A549 (cell line): ENCODE results near the gene MYLK. TPM values are rescaled to one million over a fixed set of nuclear protein-coding genes. Genes with fewer than 3 reads are reported as not detected.
"Not testable (repeated sequence)": the region's sequence is repeated elsewhere in the genome, so short reads cannot be mapped to it uniquely, and the experiment has no call there.

ENCODE experiments used
- ATAC-seq, 2 experiments: fragments of 200-7000 bp in 1 of 2; fragments of >200 bp in 1 of 2; cut with Nextera tagmentation in 1 of 2; cut with Tn5 transposase in 1 of 2; 3 replicates each; pipeline versions ENCODE4 v1.8.0 to v1.9.1; 2018 to 2020; ENCODE audit warnings: mild to moderate bottlenecking in 1 of 2, moderate library complexity in 1 of 2
- CTCF ChIA-PET: fragments of 300-600 bp; sonication (Branson Sonifier 250); formaldehyde crosslinking; extraction: SDS; loops from one replicate; lab custom pipeline; 2021; ENCODE audit warnings: antibody characterized with exemption, inconsistent platforms; lab: Yijun Ruan, JAX
- POLR2A ChIA-PET: fragments of 350-600 bp; formaldehyde crosslinking; extraction: SDS; loops from one replicate; lab custom pipeline; 2021; ENCODE audit warnings: antibody characterized with exemption, inconsistent platforms; lab: Yijun Ruan, JAX
- DNase-seq, 2 experiments: peaks; one replicate each; pipeline versions ENCODE4 v3.0.0 to v3.0.0-alpha.2; 2011 to 2016; ENCODE audit warnings: low read depth in 1 of 2, low spot score in 1 of 2
- FAIRE-seq: peaks from 2 replicates; lab custom pipeline; 2011; peaks lifted over from hg19 to GRCh38; lab: Jason Lieb, UNC
- H3K27ac ChIP-seq, 2 experiments: fragments of >200 bp; sonication (Bioruptor Twin); formaldehyde crosslinking; 3 replicates each; pipeline ENCODE4 v1.5.1; 2016 to 2017
- H3K4me1 ChIP-seq: fragments of >200 bp; sonication (Bioruptor Twin); formaldehyde crosslinking; 3 replicates; pipeline ENCODE4 v1.6.1; 2016
- H3K4me2 ChIP-seq: fragments of >200 bp; sonication (Bioruptor Twin); formaldehyde crosslinking; 3 replicates; pipeline ENCODE4 v1.6.1; 2016
- H3K4me3 ChIP-seq: fragments of >200 bp; sonication (Bioruptor Twin); formaldehyde crosslinking; 3 replicates; pipeline ENCODE4 v1.5.1; 2016
- H3K9me3 ChIP-seq: fragments of >200 bp; sonication (Bioruptor Twin); formaldehyde crosslinking; 3 replicates; pipeline ENCODE4 v1.6.1; 2016
- BHLHE40 ChIP-seq: IDR thresholded peaks from 2 replicates; pipeline ENCODE4 v1.6.1; 2012; ENCODE audit warnings: low read depth, low read length, inconsistent platforms
- CEBPB ChIP-seq, 2 experiments: fragments of >200 bp in 1 of 2; sonication (Bioruptor Twin) in 1 of 2; formaldehyde crosslinking in 1 of 2; IDR thresholded peaks; 2 replicates each; pipeline ENCODE4 v1.6.1; 2012 to 2016
- FOSB ChIP-seq: fragments of 250-450 bp; sonication (Bioruptor Pico); IDR thresholded peaks from 2 replicates; pipeline ENCODE4 v1.5.0; 2020; ENCODE audit warnings: mild to moderate bottlenecking, moderate library complexity
- FOSL2 ChIP-seq, 2 experiments: fragments of 450-650 bp in 1 of 2; fragments of >200 bp in 1 of 2; sonication (Bioruptor Twin) in 1 of 2; formaldehyde crosslinking; IDR thresholded peaks; 2 replicates each; pipeline versions ENCODE4 v1.5.0 to v1.6.1; 2016 to 2020; ENCODE audit warnings: mild to moderate bottlenecking in 1 of 2, moderate library complexity in 1 of 2
- FOXS1 ChIP-seq: fragments of 250-450 bp; sonication (Bioruptor Pico); IDR thresholded peaks from 2 replicates; pipeline ENCODE4 v1.5.0; 2020; ENCODE audit warnings: mild to moderate bottlenecking, moderate library complexity
- HEYL ChIP-seq: fragments of 250-450 bp; sonication (Bioruptor Pico); IDR thresholded peaks from 2 replicates; pipeline ENCODE4 v1.8.0; 2021; ENCODE audit warnings: mild to moderate bottlenecking, moderate library complexity
- HOXB13 ChIP-seq: fragments of 250-450 bp; sonication (Bioruptor Pico); IDR thresholded peaks from 2 replicates; pipeline ENCODE4 v1.5.0; 2020; ENCODE audit warnings: low read depth, mild to moderate bottlenecking, moderate library complexity
- HOXB5 ChIP-seq: fragments of 250-450 bp; sonication (Bioruptor Pico); IDR thresholded peaks from 2 replicates; pipeline ENCODE4 v1.5.0; 2020; ENCODE audit warnings: mild to moderate bottlenecking, moderate library complexity
- JUN ChIP-seq, 2 experiments: fragments of >200 bp; sonication (Bioruptor Twin); formaldehyde crosslinking; IDR thresholded peaks; 2 replicates in 1 of 2; 3 replicates in 1 of 2; pipeline ENCODE4 v1.6.1; 2016 to 2017
- JUNB ChIP-seq: fragments of >200 bp; sonication (Bioruptor Twin); formaldehyde crosslinking; IDR thresholded peaks from 2 replicates; pipeline ENCODE4 v1.6.1; 2016
- MAFK ChIP-seq: fragments of 450-650 bp; IDR thresholded peaks from 2 replicates; pipeline ENCODE4 v1.6.1; 2014; ENCODE audit not compliant: partially characterized antibody
- MYC ChIP-seq: IDR thresholded peaks from 2 replicates; pipeline ENCODE4 v1.6.1; 2012; ENCODE audit warnings: mild to moderate bottlenecking, inconsistent platforms, low read length, improper control_type of control experiment, borderline replicate concordance
- PHF8 ChIP-seq: fragments of 200-600 bp; sonication (generic); IDR thresholded peaks from 2 replicates; pipeline ENCODE4 v1.6.1; 2016; ENCODE audit warnings: low read depth, mild to moderate bottlenecking, antibody characterized with exemption, moderate library complexity, borderline replicate concordance
- RARB ChIP-seq: fragments of 250-450 bp; sonication (Bioruptor Pico); IDR thresholded peaks from 2 replicates; pipeline ENCODE4 v1.8.0; 2021; ENCODE audit warnings: mild to moderate bottlenecking, moderate library complexity
- TFCP2L1 ChIP-seq: fragments of 250-450 bp; sonication (Bioruptor Pico); IDR thresholded peaks from 2 replicates; pipeline ENCODE4 v1.5.0; 2021; ENCODE audit warnings: mild to moderate bottlenecking
- ZFP36 ChIP-seq: fragments of 450-650 bp; IDR thresholded peaks from 2 replicates; pipeline ENCODE4 v1.6.1; 2014; ENCODE audit warnings: borderline replicate concordance; ENCODE audit not compliant: partially characterized antibody
- WGBS: methylation state at CpG from one replicate; pipeline ENCODE4 v1.1.6; 2017; ENCODE audit errors: missing lambda C conversion rate; 5-methylcytosine and 5-hydroxymethylcytosine counted together
- polyA plus RNA-seq, 4 experiments: library from polyadenylated mRNA; depleted of rRNA in 3 of 4; stranded (reverse); fragments of >200 nt; fragmentation: RNase III in 1 of 4; extraction: RNeasy Plus Mini Kit Qiagen cat#74134 plus additional on column Dnase treatment in 1 of 4; gene quantifications; 2 replicates in 3 of 4; 3 replicates in 1 of 4; pipeline ENCODE4 v1.2.3, GENCODE V29; 2011 to 2017
- TF ChIP-seq, protein P1 (sequence below): fragments of 250-450 bp; sonication (Bioruptor Pico); IDR thresholded peaks from 2 replicates; pipeline ENCODE4 v1.5.0; 2021; ENCODE audit warnings: mild to moderate bottlenecking, moderate library complexity, borderline replicate concordance
- TF ChIP-seq, protein P2 (sequence below): fragments of 150-350 bp; IDR thresholded peaks from 2 replicates; pipeline ENCODE4 v1.6.1; 2014; ENCODE audit warnings: low read depth, mild to moderate bottlenecking, low read length
- TF ChIP-seq, protein P3 (sequence below): IDR thresholded peaks from 2 replicates; pipeline ENCODE4 v1.6.1; 2012

The MYLK gene
- polyA plus RNA-seq, 2 of the 4 experiments (the other 2 are of a cell fraction) = 16.9 to 17.4 TPM

DNA sequence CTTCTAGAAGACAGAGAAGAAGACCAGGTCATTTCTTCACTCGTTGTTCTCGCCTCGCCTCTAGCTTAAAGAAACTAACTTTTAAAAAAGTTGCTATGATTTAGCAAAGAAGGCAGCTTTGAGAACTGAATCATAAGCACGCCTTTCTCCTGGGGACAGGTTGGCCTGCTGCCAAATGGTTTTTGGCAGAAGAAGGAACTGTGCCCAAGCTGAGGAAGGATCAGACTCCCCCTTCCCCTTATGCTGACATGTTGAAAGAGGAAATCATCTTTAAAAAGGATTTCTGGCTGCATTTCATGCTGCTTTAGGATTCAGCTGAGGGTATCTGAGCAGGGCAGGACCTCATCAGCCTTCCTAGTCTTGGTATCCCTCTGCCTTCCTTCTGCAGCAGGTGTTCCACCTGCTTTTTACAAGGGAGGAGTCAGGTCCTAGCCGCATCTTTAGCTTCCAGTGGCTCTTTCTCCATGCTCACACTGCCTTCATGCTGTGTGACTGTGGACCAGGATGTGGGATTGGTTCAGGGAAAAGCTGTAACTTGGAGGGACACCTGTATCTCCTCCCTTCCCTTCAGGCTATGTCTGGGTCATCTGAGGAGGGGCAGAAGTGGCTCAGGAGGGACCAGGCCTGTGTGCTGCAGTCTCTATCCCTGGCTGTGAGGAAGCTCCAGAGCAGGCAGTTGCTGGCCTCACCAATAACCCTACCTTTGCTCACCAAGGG lies 265.2 kb downstream of the MYLK start:
- WGBS = 86% methylated on average over 5 of the region's 5 CpGs
- TF ChIP-seq BHLHE40 (no peak), ZFP36 (no peak), PHF8 (no peak), JUN (IDR thresholded peaks at IDR 0.05) (no peak)
- Histone ChIP-seq H3K4me1 (peaks cover 20% of the 10 kb centered on the region), H3K27ac (peak overlapping the region in 1 of 2 experiments; percentile 28; a peak in 1 of 6 replicates), H3K4me2 (peak overlapping the region; percentile 19; the same call in 2 of the 3 replicates), H3K4me3 (no peak overlapping the region), H3K9me3 (no peaks in the 10 kb centered on the region)
- POLR2A ChIA-PET = interaction anchor here (0.6 kb wide), 1 partner anchor 241 kb away, joined by 3 read pairs; no protein-coding TSS in a partner anchor
- FAIRE-seq = no peak
- CTCF ChIA-PET = interaction anchor here (0.9 to 2.4 kb wide), 8 partner anchors 10 to 105 kb away, joined by 3 to 9 read pairs (median 5); no protein-coding TSS in a partner anchor
- ATAC-seq = peak; percentile 20 to 36; a peak in 1 of 6 replicates
- DNase-seq = no peak

DNA sequence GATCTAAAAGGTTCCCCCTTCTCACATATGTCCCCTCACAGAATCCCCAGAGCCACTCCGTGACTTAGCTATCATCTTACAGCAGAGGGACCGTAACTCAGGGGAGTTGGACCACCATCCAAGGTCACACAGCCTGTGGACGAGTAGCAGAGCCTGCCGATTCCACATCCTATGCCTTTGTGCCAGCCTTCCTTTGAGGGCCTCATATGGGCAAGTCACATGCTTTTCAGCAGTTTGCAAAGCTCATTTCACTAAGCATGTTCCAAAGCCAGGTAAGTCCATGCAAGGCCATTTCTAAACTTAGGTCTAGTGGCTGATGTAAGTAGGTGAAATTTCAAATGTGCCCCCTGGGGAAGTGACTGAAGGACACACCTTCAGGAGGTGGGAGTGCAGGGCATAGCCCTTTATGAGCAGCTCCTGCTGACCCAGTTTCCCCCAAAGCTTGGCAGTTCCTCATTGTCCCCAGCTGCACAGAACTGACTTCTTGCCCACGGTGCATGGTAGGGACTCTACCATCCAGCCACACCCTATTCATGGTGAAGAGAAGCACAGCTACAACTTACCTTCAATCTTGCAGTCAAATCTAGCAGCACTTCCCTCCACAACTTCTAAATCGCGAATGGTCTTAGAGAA lies 265.9 kb downstream of the MYLK start:
- no peak for TF ChIP-seq CEBPB (IDR thresholded peaks at IDR 0.05)
- DNase-seq = no peak
- POLR2A ChIA-PET = interaction anchor here (0.6 kb wide), 1 partner anchor 240 kb away, joined by 3 read pairs; no protein-coding TSS in a partner anchor
- CTCF ChIA-PET = interaction anchor here (0.9 to 2.4 kb wide), 6 partner anchors 12 to 105 kb away, joined by 3 to 9 read pairs (median 8); no protein-coding TSS in a partner anchor
- whole genome bisulfite sequencing = 96% methylated on average over 7 of the region's 7 CpGs
- Histone ChIP-seq H3K4me3 (no peak overlapping the region), H3K4me1 (peaks cover 17% of the 10 kb centered on the region), H3K9me3 (no peaks in the 10 kb centered on the region), H3K4me2 (peak overlapping the region; percentile 19; the same call in 2 of the 3 replicates), H3K27ac (peak overlapping the region; percentile 14 to 28; a peak in 2 of 6 replicates)
- no peak for FAIRE-seq
- no peak for ATAC-seq

DNA sequence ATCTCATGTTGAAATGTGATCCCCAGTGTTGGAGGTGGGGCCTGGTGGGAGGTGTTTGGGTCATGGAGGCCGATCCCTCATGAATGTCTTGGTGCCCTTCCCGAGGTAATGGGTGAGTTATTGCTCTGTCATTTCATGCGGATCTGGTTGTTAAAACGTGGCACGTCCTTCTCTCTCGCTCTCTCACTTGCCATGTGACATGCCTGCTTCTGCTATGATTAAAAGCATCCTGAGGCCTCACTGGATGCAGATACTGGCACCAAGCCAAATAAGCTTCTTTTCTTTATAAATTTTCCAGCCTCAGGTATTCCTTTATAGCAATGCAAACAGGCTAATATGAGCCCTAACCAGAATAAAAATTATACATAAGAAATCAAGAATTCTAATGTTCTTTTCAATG lies 267.5 kb downstream of the MYLK start:
- no peak for FAIRE-seq
- POLR2A ChIA-PET = no interaction called here

DNA sequence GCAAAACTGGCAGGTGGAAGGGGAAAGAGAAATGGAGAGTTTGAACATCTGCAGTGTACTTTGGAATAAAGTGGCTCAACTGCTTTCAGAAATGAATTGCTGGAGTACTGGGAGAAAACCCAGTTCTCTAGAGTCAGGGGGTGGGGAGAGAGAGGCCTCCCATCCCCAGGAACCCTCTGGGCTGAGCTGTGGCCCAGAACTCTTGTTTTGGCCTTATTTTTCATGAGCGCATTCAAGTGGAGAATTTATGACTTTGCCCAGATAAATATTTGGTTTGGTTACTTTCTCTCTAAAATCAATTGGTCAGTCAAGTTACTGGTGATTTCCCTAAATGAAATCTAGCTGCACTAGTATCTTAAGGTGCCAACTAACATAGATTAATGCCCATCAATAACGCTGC lies 270.6 kb downstream of the MYLK start:
- FAIRE-seq (no peak), DNase-seq (no peak), ATAC-seq (no peak)
- H3K9me3 ChIP-seq = no peaks in the 10 kb centered on the region
- WGBS = 93% methylated on average over 2 of the region's 2 CpGs
- no peak overlapping the region for H3K27ac ChIP-seq
- no peak overlapping the region for H3K4me3 ChIP-seq
- H3K4me1 ChIP-seq = peaks cover 7% of the 10 kb centered on the region
- no peak overlapping the region for H3K4me2 ChIP-seq
- POLR2A ChIA-PET = no interaction called here
- TF ChIP-seq RARB = no peak
- no peak for TF ChIP-seq HOXB13 (CRISPR knock-in tag)
- TF ChIP-seq, protein P1, sequence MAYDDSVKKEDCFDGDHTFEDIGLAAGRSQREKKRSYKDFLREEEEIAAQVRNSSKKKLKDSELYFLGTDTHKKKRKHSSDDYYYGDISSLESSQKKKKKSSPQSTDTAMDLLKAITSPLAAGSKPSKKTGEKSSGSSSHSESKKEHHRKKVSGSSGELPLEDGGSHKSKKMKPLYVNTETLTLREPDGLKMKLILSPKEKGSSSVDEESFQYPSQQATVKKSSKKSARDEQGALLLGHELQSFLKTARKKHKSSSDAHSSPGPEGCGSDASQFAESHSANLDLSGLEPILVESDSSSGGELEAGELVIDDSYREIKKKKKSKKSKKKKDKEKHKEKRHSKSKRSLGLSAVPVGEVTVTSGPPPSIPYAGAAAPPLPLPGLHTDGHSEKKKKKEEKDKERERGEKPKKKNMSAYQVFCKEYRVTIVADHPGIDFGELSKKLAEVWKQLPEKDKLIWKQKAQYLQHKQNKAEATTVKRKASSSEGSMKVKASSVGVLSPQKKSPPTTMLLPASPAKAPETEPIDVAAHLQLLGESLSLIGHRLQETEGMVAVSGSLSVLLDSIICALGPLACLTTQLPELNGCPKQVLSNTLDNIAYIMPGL = no peak
- TF ChIP-seq, protein P2, sequence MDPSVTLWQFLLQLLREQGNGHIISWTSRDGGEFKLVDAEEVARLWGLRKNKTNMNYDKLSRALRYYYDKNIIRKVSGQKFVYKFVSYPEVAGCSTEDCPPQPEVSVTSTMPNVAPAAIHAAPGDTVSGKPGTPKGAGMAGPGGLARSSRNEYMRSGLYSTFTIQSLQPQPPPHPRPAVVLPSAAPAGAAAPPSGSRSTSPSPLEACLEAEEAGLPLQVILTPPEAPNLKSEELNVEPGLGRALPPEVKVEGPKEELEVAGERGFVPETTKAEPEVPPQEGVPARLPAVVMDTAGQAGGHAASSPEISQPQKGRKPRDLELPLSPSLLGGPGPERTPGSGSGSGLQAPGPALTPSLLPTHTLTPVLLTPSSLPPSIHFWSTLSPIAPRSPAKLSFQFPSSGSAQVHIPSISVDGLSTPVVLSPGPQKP = no peak
- TF ChIP-seq, protein P3, sequence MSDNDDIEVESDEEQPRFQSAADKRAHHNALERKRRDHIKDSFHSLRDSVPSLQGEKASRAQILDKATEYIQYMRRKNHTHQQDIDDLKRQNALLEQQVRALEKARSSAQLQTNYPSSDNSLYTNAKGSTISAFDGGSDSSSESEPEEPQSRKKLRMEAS = no peak
- no peak for TF ChIP-seq FOSL2 (IDR thresholded peaks at IDR 0.05)
- TF ChIP-seq FOSL2 (CRISPR knock-in tag; IDR thresholded peaks at IDR 0.05) = no peak
- TF ChIP-seq JUNB = no peak
- TF ChIP-seq TFCP2L1 (CRISPR knock-in tag) = no peak
- TF ChIP-seq HOXB5 (CRISPR knock-in tag) = no peak
- TF ChIP-seq BHLHE40 = no peak
- TF ChIP-seq HEYL (CRISPR knock-in tag) = no peak
- TF ChIP-seq ZFP36 = no peak
- CTCF ChIA-PET = interaction anchor here (3.5 kb wide), 1 partner anchor 39 kb away, joined by 14 read pairs; no protein-coding TSS in a partner anchor

More for the DNA sequence above, 267.5 kb downstream of the MYLK start:
- 87% methylated on average over 6 of the region's 6 CpGs for WGBS
- Histone ChIP-seq H3K4me1 (peaks cover 17% of the 10 kb centered on the region), H3K4me3 (no peak overlapping the region), H3K27ac (no peak overlapping the region), H3K4me2 (no peak overlapping the region), H3K9me3 (no peaks in the 10 kb centered on the region)
- ATAC-seq = no peak
- DNase-seq = no peak
- CTCF ChIA-PET = interaction anchor here (0.7 kb wide), 1 partner anchor 26 kb away, joined by 3 read pairs; no protein-coding TSS in a partner anchor
- no peak for TF ChIP-seq FOXS1 (CRISPR knock-in tag)
- TF ChIP-seq TFCP2L1 (CRISPR knock-in tag) = no peak
- no peak for TF ChIP-seq FOSB (CRISPR knock-in tag)
- TF ChIP-seq MAFK = no peak
- no peak for TF ChIP-seq MYC

DNA sequence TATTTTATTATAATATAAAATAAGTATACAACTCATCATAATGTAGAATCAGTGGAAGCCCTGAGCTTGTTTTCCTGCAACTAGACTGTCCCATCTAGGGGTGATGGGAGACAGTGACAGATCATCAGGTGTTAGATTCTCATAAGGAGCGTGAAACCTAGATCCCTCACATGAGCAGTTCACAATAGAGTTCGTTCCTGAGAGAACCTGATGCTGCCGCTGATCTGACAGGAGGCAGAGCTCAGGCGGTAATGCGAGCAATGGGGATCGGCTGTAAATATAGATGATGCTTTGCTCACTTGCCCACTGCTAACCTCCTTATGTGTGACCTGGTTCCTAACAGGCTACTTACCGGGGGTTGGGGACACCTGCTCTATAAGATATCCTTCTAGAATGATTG lies 272.5 kb downstream of the MYLK start:
- H3K4me1 ChIP-seq, ATAC-seq, DNase-seq, H3K4me3 ChIP-seq, H3K9me3 ChIP-seq, FAIRE-seq, POLR2A ChIA-PET, H3K27ac ChIP-seq, H3K4me2 ChIP-seq: not testable (repeated sequence)
- CTCF ChIA-PET = interaction anchor here (1.1 to 1.2 kb wide), 2 partner anchors 28 to 422 kb away, joined by 3 read pairs; partner anchors contain the start of gene KALRN
- 96% methylated on average over 7 of the region's 7 CpGs for WGBS
